Choroid plexus epithelial cell (primary cell): Measurements from ENCODE around the gene KRT24.

Experiments
- DNase-seq: peaks from one replicate; pipeline ENCODE4 v3.0.0-alpha.2; 2010; ENCODE audit warnings: low read depth
- H3K4me3 ChIP-seq: 2 replicates; pipeline ENCODE4 v1.5.1; 2011; ENCODE audit warnings: low read depth, mild to moderate bottlenecking, control low read depth, low read length, moderate library complexity
- TF ChIP-seq, protein P1 (sequence below): conservative IDR thresholded peaks from 2 replicates; pipeline ENCODE4 v1.5.1; 2011; ENCODE audit warnings: low read depth, mild to moderate bottlenecking, control low read depth, inconsistent platforms, low read length, moderate library complexity

KRT24 gene

DNA sequence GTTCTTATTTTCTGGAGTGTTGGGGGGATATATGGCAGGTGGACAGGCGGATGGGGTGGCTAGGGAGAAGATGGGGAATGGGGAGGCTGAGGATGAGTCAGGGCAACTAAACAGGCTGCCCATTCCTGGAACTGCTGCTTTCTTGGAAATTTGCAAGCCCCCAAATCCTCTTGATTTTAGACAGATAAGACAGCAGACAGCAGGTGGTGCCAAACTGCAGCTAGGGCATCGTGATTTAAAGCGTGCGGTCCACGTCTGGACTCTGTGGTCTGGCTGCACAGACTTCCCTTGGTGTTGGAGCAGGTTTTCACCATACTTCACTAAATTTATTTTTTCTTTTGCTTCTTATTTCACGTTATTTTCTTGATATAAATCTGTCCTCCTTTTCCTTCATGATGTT, 10.9 kb upstream of the KRT24 start:
- no peak overlapping the region for H3K4me3 ChIP-seq
- peak; percentile 7 for DNase-seq
- TF ChIP-seq, protein P1, sequence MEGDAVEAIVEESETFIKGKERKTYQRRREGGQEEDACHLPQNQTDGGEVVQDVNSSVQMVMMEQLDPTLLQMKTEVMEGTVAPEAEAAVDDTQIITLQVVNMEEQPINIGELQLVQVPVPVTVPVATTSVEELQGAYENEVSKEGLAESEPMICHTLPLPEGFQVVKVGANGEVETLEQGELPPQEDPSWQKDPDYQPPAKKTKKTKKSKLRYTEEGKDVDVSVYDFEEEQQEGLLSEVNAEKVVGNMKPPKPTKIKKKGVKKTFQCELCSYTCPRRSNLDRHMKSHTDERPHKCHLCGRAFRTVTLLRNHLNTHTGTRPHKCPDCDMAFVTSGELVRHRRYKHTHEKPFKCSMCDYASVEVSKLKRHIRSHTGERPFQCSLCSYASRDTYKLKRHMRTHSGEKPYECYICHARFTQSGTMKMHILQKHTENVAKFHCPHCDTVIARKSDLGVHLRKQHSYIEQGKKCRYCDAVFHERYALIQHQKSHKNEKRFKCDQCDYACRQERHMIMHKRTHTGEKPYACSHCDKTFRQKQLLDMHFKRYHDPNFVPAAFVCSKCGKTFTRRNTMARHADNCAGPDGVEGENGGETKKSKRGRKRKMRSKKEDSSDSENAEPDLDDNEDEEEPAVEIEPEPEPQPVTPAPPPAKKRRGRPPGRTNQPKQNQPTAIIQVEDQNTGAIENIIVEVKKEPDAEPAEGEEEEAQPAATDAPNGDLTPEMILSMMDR, result peak; percentile 26

DNA sequence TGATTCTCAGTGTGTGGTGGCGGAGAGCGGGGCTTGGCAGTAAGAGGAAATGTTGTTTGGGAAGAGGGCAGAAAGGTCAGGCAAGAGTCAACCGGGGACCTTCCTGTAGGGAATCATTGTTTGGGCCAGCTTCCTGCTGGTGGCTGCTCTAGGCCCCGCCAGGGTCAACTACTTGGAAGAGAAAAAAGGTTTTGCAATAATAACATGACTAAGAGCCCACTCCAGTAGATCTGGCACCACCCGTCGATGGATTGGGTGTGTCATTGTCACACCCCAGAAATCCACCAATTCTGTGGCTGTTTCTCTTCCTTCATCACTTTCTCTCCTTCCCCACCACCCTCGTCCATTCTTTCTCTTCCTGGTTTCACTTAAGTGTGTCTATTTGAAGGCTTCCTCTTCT, 4.2 kb upstream of the KRT24 start:
- TF ChIP-seq, protein P1, result no peak
- DNase-seq, result peak; percentile 3
- H3K4me3 ChIP-seq, result no peak overlapping the region

DNA sequence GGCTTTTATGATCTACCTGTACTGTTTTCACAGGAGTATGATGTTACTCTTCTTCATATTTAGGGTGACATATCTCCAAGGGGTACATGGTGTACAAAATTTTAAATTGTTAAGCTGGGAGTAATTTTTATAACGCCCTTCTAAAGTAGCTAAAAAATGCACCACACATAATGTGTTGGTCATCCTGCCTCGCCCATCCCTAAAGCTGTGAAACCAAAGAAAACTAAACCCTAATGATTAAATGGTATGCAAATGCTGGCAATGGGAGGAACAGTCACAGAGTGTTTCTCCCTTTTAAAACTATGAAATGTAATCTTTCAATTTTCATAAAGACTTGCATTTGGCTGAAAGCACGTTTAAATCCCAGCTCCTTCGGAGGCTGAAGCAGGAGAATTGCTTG, 2.0 kb upstream of the KRT24 start:
- DNase-seq, result no peak
- TF ChIP-seq, protein P1, result no peak
- no peak overlapping the region for H3K4me3 ChIP-seq

DNA sequence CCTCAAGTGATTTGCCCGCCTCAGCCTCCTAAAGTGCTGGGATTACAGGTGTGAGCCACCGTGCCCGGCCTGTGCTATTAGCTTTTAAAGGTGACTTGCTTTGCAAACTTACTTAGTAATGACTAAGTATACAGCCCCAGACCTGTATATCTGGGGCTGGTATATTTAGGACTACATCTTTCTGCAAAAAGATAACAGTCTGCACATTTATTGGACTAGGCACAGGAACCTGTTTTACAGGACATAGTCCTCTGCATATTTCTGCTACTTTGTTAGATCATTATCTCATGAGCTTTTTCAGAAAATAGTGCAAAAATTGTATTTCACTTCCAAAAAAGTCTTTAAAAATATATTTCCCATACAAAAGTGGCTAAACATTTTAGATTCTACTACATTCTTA, 1.3 kb downstream of the KRT24 start:
- TF ChIP-seq, protein P1, result no peak
- H3K4me3 ChIP-seq, result no peak overlapping the region
- DNase-seq, result no peak

DNA sequence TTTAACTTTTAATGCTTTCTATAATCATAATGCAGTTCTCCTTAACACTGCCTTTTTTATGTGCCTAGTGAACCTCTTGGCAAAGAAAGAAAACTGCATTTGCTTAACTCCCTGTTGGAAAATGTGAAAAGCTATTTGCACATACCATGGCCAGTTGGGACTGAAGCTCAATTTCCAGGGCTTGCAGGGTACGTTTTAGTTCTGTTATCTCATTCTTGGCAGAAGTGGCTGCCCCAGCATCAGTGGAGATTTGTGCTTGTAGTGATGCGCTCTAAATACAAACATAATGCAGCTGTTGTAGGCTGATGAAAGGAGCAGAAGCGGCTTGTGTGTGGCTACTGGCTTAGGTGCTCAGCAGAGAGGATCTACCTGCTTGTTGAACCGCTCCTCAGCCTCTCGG, 3.7 kb downstream of the KRT24 start:
- TF ChIP-seq, protein P1, result no peak
- no peak for DNase-seq
- no peak overlapping the region for H3K4me3 ChIP-seq

DNA sequence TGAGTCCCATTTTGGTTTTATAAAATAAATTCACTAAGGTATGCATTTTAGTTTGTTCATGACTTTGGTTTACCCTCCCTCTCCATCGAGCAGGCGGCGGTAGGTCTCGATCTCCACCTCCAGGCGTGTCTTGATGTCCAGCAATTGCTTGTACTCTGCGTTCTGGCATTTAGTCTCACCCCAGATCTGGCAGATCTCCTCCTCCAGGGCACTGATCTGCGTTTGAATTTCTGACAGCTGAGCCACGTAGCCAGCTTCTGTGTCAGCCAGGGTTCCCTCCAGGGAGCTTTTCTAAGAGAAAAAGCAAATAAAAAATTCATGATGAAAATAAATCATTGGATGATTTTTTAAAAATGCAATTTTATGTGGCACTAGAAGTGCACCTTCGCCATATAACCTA, 4.2 kb downstream of the KRT24 start:
- TF ChIP-seq, protein P1, result no peak
- no peak overlapping the region for H3K4me3 ChIP-seq
- no peak for DNase-seq

DNA sequence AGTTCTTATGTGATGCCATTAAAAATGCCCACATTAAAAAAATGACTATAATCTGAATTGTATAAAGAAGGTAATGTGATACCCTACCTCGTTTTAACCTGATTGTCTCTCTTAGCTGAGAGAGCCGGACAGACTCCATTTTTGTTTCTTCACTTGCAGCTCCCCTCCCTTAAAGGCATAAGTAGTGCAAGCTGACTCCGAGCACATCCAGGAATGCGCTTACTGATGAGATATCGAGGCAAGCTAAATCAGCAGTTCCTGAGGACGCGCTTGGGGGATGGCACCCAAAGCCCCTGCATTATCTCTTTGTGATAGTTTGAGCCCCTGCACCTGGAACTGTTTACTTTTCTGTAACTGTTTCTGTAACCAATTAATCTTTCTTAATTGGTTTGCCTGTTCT, 6.3 kb downstream of the KRT24 start:
- TF ChIP-seq, protein P1, result no peak
- H3K4me3 ChIP-seq, result no peak overlapping the region
- no peak for DNase-seq
